H1 (cell line): ENCODE data around the gene RFFL. TPM values are rescaled to one million over a fixed set of nuclear protein-coding genes. Genes with fewer than 3 reads are reported as not detected.

Experiments
- CTCF ChIA-PET: fragments of 300-600 bp; sonication (Branson Sonifier 250); formaldehyde crosslinking; loops from one replicate; lab custom pipeline; 2021; ENCODE audit not compliant: partially characterized antibody; lab: Charles Lee
- POLR2A ChIA-PET: fragments of 300-600 bp; sonication (Branson Sonifier 250); formaldehyde crosslinking; loops from one replicate; lab custom pipeline; 2021; ENCODE audit warnings: inconsistent platforms; ENCODE audit not compliant: partially characterized antibody; lab: Charles Lee
- DNase-seq, 2 experiments: peaks; one replicate each; pipeline versions ENCODE4 v3.0.0 to v3.0.0-alpha.2; 2010 to 2022; ENCODE audit warnings: low spot score in 2 of 2, low read depth in 1 of 2, mixed read lengths in 1 of 2
- FAIRE-seq: peaks from 2 replicates; lab custom pipeline; 2011; peaks lifted over from hg19 to GRCh38; lab: Jason Lieb, UNC
- H2AFZ ChIP-seq: 2 replicates; pipeline ENCODE4 v1.8.1; 2012; ENCODE audit warnings: low read length, inconsistent platforms
- H2AK5ac ChIP-seq: 2 replicates; pipeline ENCODE4 v1.6.1; 2013; ENCODE audit warnings: low read depth, low read length
- H2BK120ac ChIP-seq: replicated peaks from 2 replicates; pipeline ENCODE3; 2013; ENCODE audit warnings: low read depth, low read length, inconsistent platforms
- H2BK12ac ChIP-seq: 2 replicates; pipeline ENCODE4 v1.6.1; 2013; ENCODE audit warnings: low read depth, low read length
- H2BK15ac ChIP-seq: 2 replicates; pipeline ENCODE4 v1.6.1; 2013; ENCODE audit warnings: low read length
- H2BK20ac ChIP-seq: 2 replicates; pipeline ENCODE4 v1.6.1; 2013; ENCODE audit warnings: low read length
- H2BK5ac ChIP-seq: 2 replicates; pipeline ENCODE4 v1.6.1; 2013; ENCODE audit warnings: low read depth, low read length
- H3K14ac ChIP-seq: 2 replicates; pipeline ENCODE4 v1.6.1; 2013; ENCODE audit warnings: inconsistent platforms; ENCODE audit not compliant: insufficient read length
- H3K18ac ChIP-seq: 2 replicates; pipeline ENCODE4 v1.6.1; 2013; ENCODE audit warnings: low read length; ENCODE audit errors: extremely low read depth
- H3K23ac ChIP-seq: 2 replicates; pipeline ENCODE4 v1.6.1; 2013; ENCODE audit warnings: inconsistent platforms; ENCODE audit not compliant: insufficient read length
- H3K23me2 ChIP-seq: 2 replicates; pipeline ENCODE4 v1.6.1; 2013; ENCODE audit warnings: low read depth, low read length
- H3K27ac ChIP-seq: 2 replicates; pipeline ENCODE4 v1.6.1; 2011; ENCODE audit warnings: low read depth, low read length, inconsistent platforms
- H3K27me3 ChIP-seq, 4 experiments: replicated peaks in 1 of 4; 1 replicate in 1 of 4; 2 replicates in 3 of 4; pipeline versions ENCODE4 v1.6.1 to v1.8.1; 2011 to 2013; ENCODE audit warnings: low read length in 3 of 4, mild to moderate bottlenecking in 3 of 4, inconsistent platforms in 2 of 4, mixed read lengths in 2 of 4, moderate library complexity in 1 of 4; ENCODE audit not compliant: control insufficient read depth in 3 of 4, insufficient read depth in 3 of 4; ENCODE audit errors: extremely low read depth in 1 of 4
- H3K36me3 ChIP-seq, 4 experiments: 2 replicates each; pipeline versions ENCODE4 v1.6.1 to v1.8.1; 2011 to 2013; ENCODE audit warnings: mild to moderate bottlenecking in 4 of 4, low read length in 3 of 4, moderate library complexity in 2 of 4, control low read depth in 1 of 4, inconsistent platforms in 1 of 4; ENCODE audit not compliant: insufficient read depth in 4 of 4, control insufficient read depth in 2 of 4
- H3K4ac ChIP-seq: replicated peaks from 2 replicates; pipeline ENCODE3; 2013; ENCODE audit warnings: low read length, low read depth, mixed read lengths, inconsistent platforms; ENCODE audit not compliant: insufficient read length
- H3K4me1 ChIP-seq, 4 experiments: replicated peaks in 1 of 4; 1 replicate in 1 of 4; 2 replicates in 3 of 4; pipeline versions ENCODE4 v1.6.1 to v1.8.1; 2011 to 2013; ENCODE audit warnings: low read length in 3 of 4, inconsistent platforms in 2 of 4, mixed read lengths in 1 of 4; ENCODE audit not compliant: insufficient read depth in 4 of 4, control insufficient read depth in 3 of 4
- H3K4me2 ChIP-seq, 2 experiments: 2 replicates each; pipeline versions ENCODE4 v1.6.1 to v1.8.1; 2011 to 2013; ENCODE audit warnings: low read depth in 2 of 2, low read length in 2 of 2, control low read depth in 1 of 2, inconsistent platforms in 1 of 2, mild to moderate bottlenecking in 1 of 2; ENCODE audit not compliant: insufficient read depth in 1 of 2
- H3K4me3 ChIP-seq, 4 experiments: fragments of 200-600, 300-600 bp in 1 of 4; sonication (generic), shearing (Covaris generic), sonication (Bioruptor Twin) in 1 of 4; 2 replicates each; pipeline versions ENCODE4 v1.5.1 to v1.8.1; 2011 to 2016; ENCODE audit warnings: low read length in 4 of 4, low read depth in 3 of 4, control low read depth in 2 of 4, inconsistent platforms in 2 of 4, mild to moderate bottlenecking in 2 of 4, mixed read lengths in 1 of 4, moderate library complexity in 1 of 4; ENCODE audit not compliant: insufficient read depth in 2 of 4; ENCODE audit errors: extremely low read depth in 1 of 4
- H3K56ac ChIP-seq: replicated peaks from 2 replicates; pipeline ENCODE3; 2013; ENCODE audit warnings: low read depth, mild to moderate bottlenecking, mixed read lengths, low read length, inconsistent platforms; ENCODE audit not compliant: insufficient read length
- H3K79me1 ChIP-seq: 2 replicates; pipeline ENCODE4 v1.6.1; 2013; ENCODE audit warnings: low read depth, low read length, control low read depth
- H3K79me2 ChIP-seq, 2 experiments: 2 replicates each; pipeline versions ENCODE4 v1.6.1 to v1.8.1; 2012 to 2013; ENCODE audit warnings: low read length in 2 of 2, mild to moderate bottlenecking in 2 of 2, inconsistent platforms in 1 of 2; ENCODE audit not compliant: insufficient read depth in 2 of 2, control insufficient read depth in 1 of 2
- H3K9ac ChIP-seq, 4 experiments: replicated peaks in 1 of 4; 1 replicate in 1 of 4; 2 replicates in 3 of 4; pipeline versions ENCODE4 v1.6.1 to v1.8.1; 2011 to 2013; ENCODE audit warnings: low read depth in 3 of 4, low read length in 3 of 4, control low read depth in 2 of 4, mild to moderate bottlenecking in 2 of 4, moderate library complexity in 2 of 4, inconsistent platforms in 1 of 4; ENCODE audit errors: extremely low read depth in 1 of 4
- H3K9me3 ChIP-seq, 2 experiments: 2 replicates each; pipeline versions ENCODE4 v1.6.1 to v1.8.1; 2012 to 2013; ENCODE audit warnings: mild to moderate bottlenecking in 2 of 2, moderate library complexity in 2 of 2, control low read depth in 1 of 2, inconsistent platforms in 1 of 2, low read depth in 1 of 2, low read length in 1 of 2, mixed read lengths in 1 of 2; ENCODE audit not compliant: insufficient read depth in 2 of 2
- H4K20me1 ChIP-seq, 2 experiments: replicated peaks in 1 of 2; 2 replicates each; pipeline versions ENCODE3 to v1.8.1; 2011 to 2013; ENCODE audit warnings: inconsistent platforms in 2 of 2, low read length in 2 of 2, mild to moderate bottlenecking in 1 of 2; ENCODE audit not compliant: insufficient read depth in 2 of 2, control insufficient read depth in 1 of 2
- H4K5ac ChIP-seq: 2 replicates; pipeline ENCODE4 v1.6.1; 2013; ENCODE audit warnings: low read length, low read depth, mixed read lengths, inconsistent platforms; ENCODE audit not compliant: insufficient read length
- H4K8ac ChIP-seq: 2 replicates; pipeline ENCODE4 v1.8.0; 2013; ENCODE audit warnings: mild to moderate bottlenecking, moderate library complexity, low read length, inconsistent platforms; ENCODE audit not compliant: insufficient read depth; ENCODE audit errors: extremely low read depth
- H4K91ac ChIP-seq: replicated peaks from 2 replicates; pipeline ENCODE3; 2013; ENCODE audit warnings: low read length, mixed read lengths, inconsistent platforms; ENCODE audit not compliant: insufficient read length
- ATF2 ChIP-seq: IDR thresholded peaks from 2 replicates; pipeline ENCODE4 v1.6.1; 2012; ENCODE audit warnings: low read length, inconsistent platforms
- BRCA1 ChIP-seq: IDR thresholded peaks from 2 replicates; pipeline ENCODE4 v1.6.1; 2012; ENCODE audit warnings: low read depth, low read length, improper control_type of control experiment
- KDM5A ChIP-seq: fragments of 200-600 bp; IDR thresholded peaks from 2 replicates; pipeline ENCODE4 v1.7.1; 2012; ENCODE audit warnings: mild to moderate bottlenecking, low read length, inconsistent platforms, mixed read lengths
- RBBP5 ChIP-seq: IDR thresholded peaks from 2 replicates; pipeline ENCODE4 v1.7.1; 2012; ENCODE audit warnings: low read depth, mild to moderate bottlenecking, inconsistent platforms, low read length, moderate library complexity, borderline replicate concordance
- RNF2 ChIP-seq: fragments of 200-900, 300-1000 bp; sonication (generic); IDR thresholded peaks from 2 replicates; pipeline ENCODE4 v1.7.1; 2016; ENCODE audit warnings: borderline replicate concordance, low read depth, mild to moderate bottlenecking, antibody characterized with exemption, low read length; ENCODE audit not compliant: poor library complexity, severe bottlenecking; ENCODE audit errors: missing control alignments
- TAF1 ChIP-seq: IDR thresholded peaks from 2 replicates; pipeline ENCODE4 v1.6.1; 2011; ENCODE audit warnings: mild to moderate bottlenecking, low read depth, low read length
- WGBS, 2 experiments: shearing (Covaris generic) in 1 of 2; methylation state at CpG; one replicate each; pipeline versions ENCODE4 v1.1.6 to v1.1.7; 2013 to 2015; ENCODE audit warnings: low lambda C conversion rate in 2 of 2, mixed read lengths in 2 of 2, inconsistent platforms in 1 of 2, low coverage in 1 of 2, missing lambda C conversion rate in 1 of 2; ENCODE audit not compliant: insufficient replicate concordance in 2 of 2, insufficient coverage in 1 of 2, insufficient read length in 1 of 2; ENCODE audit errors: extremely low coverage in 1 of 2, missing lambda C conversion rate in 1 of 2; 5-methylcytosine and 5-hydroxymethylcytosine counted together
- polyA plus RNA-seq, 7 experiments: library from polyadenylated mRNA; depleted of rRNA in 3 of 7; stranded (reverse) in 5 of 7; unstranded in 2 of 7; fragments of >200 nt in 5 of 7; fragments of 200-250 nt in 2 of 7; gene quantifications; 1 replicate in 5 of 7; 2 replicates in 1 of 7; 4 replicates in 1 of 7; pipeline versions ENCODE4 v1.2.1 to v1.2.3, GENCODE V29; 2011 to 2013; ENCODE audit warnings: missing spikeins in 2 of 7, mixed read lengths in 2 of 7
- total RNA-seq: library from RNA; stranded (reverse); fragmentation: NEBNext Ultra II Directional; extraction: Animal tissue kit (Norgen Biotek cat#: 25700); gene quantifications from 2 replicates; pipeline ENCODE4 v1.2.1, GENCODE V29; 2021

RFFL gene
- total and polyA plus RNA-seq, 2 of the 8 experiments (the other 6 are each of a cell fraction or from before 2014, with no cell fraction given), result 14.0 to 24.5 TPM

GRCh38 chr17:35050170-35050569 lies 13.3 kb downstream of the RFFL start:
- H3K27me3 ChIP-seq, result no peaks in the 10 kb centered on the region
- no peak overlapping the region for H4K5ac ChIP-seq
- no peak overlapping the region for H3K56ac ChIP-seq
- no peaks in the 10 kb centered on the region for H4K20me1 ChIP-seq
- H3K4me1 ChIP-seq, result no peaks in the 10 kb centered on the region
- no peak overlapping the region for H2BK12ac ChIP-seq
- no peak overlapping the region for H4K91ac ChIP-seq
- H3K79me2 ChIP-seq, result no peaks in the 10 kb centered on the region
- no peaks in the 10 kb centered on the region; the same call in 1 of the 2 replicates for H3K79me1 ChIP-seq
- no peak overlapping the region for H2BK20ac ChIP-seq
- no peak overlapping the region for H3K14ac ChIP-seq
- no peak overlapping the region for H3K27ac ChIP-seq
- no peaks in the 10 kb centered on the region for H3K9me3 ChIP-seq
- H2BK15ac ChIP-seq, result no peak overlapping the region
- no peaks in the 10 kb centered on the region for H3K36me3 ChIP-seq
- no peak overlapping the region for H2AFZ ChIP-seq
- no peak overlapping the region for H2BK120ac ChIP-seq
- 92% methylated on average over 2 of the region's 2 CpGs; no CpG with 5 or more reads in 1 of the 2 experiments for WGBS, 2 experiments
- no peak overlapping the region for H3K9ac ChIP-seq
- H3K4me2 ChIP-seq, result no peak overlapping the region
- TF ChIP-seq BRCA1, result no peak
- no peak for TF ChIP-seq RNF2
- TF ChIP-seq RBBP5, result no peak
- no peak for TF ChIP-seq ATF2
- no peak for TF ChIP-seq TAF1
- TF ChIP-seq KDM5A, result no peak
- DNase-seq (no peak), FAIRE-seq (no peak)
- no peak overlapping the region for H2BK5ac ChIP-seq
- H2AK5ac ChIP-seq, result no peak overlapping the region
- CTCF ChIA-PET, result interaction anchor here (1.0 kb wide), 2 partner anchors 10 to 91 kb away, joined by 3 to 4 read pairs; no protein-coding TSS in a partner anchor
- no peak overlapping the region for H3K18ac ChIP-seq
- no peak overlapping the region for H3K4me3 ChIP-seq
- H4K8ac ChIP-seq, result no peak overlapping the region
- POLR2A ChIA-PET, result interaction anchor here (0.6 kb wide), 2 partner anchors 30 to 1589 kb away, joined by 3 to 4 read pairs; no protein-coding TSS in a partner anchor
- no peaks in the 10 kb centered on the region; the same call in 1 of the 2 replicates for H3K23me2 ChIP-seq
- H3K4ac ChIP-seq, result no peak overlapping the region
- no peak overlapping the region for H3K23ac ChIP-seq
